GM18498 (cell line): ENCODE measurements around the gene ANP32A.
"Not testable (repeated sequence)": the region's sequence is repeated elsewhere in the genome, so short reads cannot be mapped to it uniquely, and the experiment has no call there.

ENCODE experiments used
- ATAC-seq: cut with Tn5 transposase; IDR thresholded peaks from one replicate; pipeline ENCODE4 v1.9.1; 2021; ENCODE audit warnings: mild to moderate bottlenecking, moderate library complexity; ENCODE audit not compliant: unreplicated experiment

The ANP32A gene

GRCh38 chr15:68759982-68760579, 60.6 kb downstream of the ANP32A start:
- not testable (repeated sequence) for ATAC-seq

GRCh38 chr15:68755731-68756130, 65.0 kb downstream of the ANP32A start:
- no peak for ATAC-seq

- no peak for ATAC-seq
Measured at GRCh38 chr15:68751622-68752021, 69.1 kb downstream of the ANP32A start.

GRCh38 chr15:68749793-68750192, 70.9 kb downstream of the ANP32A start:
- ATAC-seq: no peak

GRCh38 chr15:68749365-68749764, 71.3 kb downstream of the ANP32A start:
- no peak for ATAC-seq

- ATAC-seq: no peak
Measured at GRCh38 chr15:68743256-68743655, 77.4 kb downstream of the ANP32A start.

- ATAC-seq: no peak
Measured at GRCh38 chr15:68739390-68740080, 81.2 kb downstream of the ANP32A start.

- no peak for ATAC-seq
Measured at GRCh38 chr15:68735610-68736009, 85.1 kb downstream of the ANP32A start.

- ATAC-seq: no peak
Measured at GRCh38 chr15:68734881-68735280, 85.8 kb downstream of the ANP32A start.

GRCh38 chr15:68734352-68734751, 86.3 kb downstream of the ANP32A start:
- ATAC-seq: no peak

- ATAC-seq: no peak
Measured at GRCh38 chr15:68733666-68734065, 87.0 kb downstream of the ANP32A start.

GRCh38 chr15:68732451-68732850, 88.2 kb downstream of the ANP32A start:
- no peak for ATAC-seq

- no peak for ATAC-seq
Measured at GRCh38 chr15:68730976-68731897, 89.5 kb downstream of the ANP32A start.

GRCh38 chr15:68730471-68730919, 90.2 kb downstream of the ANP32A start:
- no peak for ATAC-seq

- ATAC-seq: no peak
Measured at GRCh38 chr15:68729789-68730411, 90.8 kb downstream of the ANP32A start.
